AG09319 (cell line): ENCODE measurements around the gene NELL2.

Source experiments
- DNase-seq: peaks from one replicate; pipeline ENCODE4 v3.0.0-alpha.2; 2010; ENCODE audit warnings: low read depth; ENCODE audit errors: extremely low read depth
- TF ChIP-seq, protein P1 (sequence below): IDR thresholded peaks from 2 replicates; pipeline ENCODE4 v1.5.1; 2011; ENCODE audit warnings: low read depth, mild to moderate bottlenecking, inconsistent platforms, low read length, moderate library complexity

The NELL2 gene

DNA sequence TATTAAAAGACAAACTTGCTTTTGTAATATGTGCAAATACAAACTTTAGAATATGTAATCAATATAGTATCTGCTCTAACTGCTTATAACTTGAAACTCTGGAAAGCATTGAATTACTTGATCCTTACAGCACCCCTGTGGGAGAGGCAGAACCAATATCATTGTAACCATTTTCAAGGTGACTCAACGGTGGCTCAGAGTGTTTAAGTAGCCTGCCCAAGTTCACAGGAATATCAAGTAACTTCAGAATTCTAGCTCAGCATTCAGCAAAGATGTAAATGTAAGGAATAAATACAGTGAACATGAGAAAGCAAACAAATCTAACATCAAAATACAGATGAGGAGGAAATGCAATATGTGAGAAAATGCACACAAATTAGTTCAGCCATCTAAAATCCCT is 264.6 kb downstream of the NELL2 start:
- no peak for DNase-seq
- TF ChIP-seq, protein P1, sequence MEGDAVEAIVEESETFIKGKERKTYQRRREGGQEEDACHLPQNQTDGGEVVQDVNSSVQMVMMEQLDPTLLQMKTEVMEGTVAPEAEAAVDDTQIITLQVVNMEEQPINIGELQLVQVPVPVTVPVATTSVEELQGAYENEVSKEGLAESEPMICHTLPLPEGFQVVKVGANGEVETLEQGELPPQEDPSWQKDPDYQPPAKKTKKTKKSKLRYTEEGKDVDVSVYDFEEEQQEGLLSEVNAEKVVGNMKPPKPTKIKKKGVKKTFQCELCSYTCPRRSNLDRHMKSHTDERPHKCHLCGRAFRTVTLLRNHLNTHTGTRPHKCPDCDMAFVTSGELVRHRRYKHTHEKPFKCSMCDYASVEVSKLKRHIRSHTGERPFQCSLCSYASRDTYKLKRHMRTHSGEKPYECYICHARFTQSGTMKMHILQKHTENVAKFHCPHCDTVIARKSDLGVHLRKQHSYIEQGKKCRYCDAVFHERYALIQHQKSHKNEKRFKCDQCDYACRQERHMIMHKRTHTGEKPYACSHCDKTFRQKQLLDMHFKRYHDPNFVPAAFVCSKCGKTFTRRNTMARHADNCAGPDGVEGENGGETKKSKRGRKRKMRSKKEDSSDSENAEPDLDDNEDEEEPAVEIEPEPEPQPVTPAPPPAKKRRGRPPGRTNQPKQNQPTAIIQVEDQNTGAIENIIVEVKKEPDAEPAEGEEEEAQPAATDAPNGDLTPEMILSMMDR, result no peak

DNA sequence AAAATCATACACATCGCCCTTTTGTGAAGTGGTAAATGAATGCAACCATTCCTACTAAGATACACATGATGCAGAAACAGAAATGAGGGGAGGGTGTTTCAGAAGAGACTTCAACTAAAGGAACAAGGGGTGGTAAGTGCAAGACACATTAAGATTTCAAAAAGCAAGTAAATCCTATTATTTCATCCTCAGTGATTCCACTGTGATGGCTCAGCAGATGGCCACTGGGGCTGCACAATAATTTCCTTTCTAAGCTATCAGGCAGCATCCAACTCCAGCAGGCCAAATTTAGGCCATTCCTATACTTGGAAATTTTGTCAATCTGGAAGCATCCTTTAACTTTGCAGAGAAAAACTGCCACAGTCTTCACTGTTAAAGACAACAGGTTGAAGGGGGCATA is 272.4 kb downstream of the NELL2 start:
- TF ChIP-seq, protein P1, result no peak
- no peak for DNase-seq

DNA sequence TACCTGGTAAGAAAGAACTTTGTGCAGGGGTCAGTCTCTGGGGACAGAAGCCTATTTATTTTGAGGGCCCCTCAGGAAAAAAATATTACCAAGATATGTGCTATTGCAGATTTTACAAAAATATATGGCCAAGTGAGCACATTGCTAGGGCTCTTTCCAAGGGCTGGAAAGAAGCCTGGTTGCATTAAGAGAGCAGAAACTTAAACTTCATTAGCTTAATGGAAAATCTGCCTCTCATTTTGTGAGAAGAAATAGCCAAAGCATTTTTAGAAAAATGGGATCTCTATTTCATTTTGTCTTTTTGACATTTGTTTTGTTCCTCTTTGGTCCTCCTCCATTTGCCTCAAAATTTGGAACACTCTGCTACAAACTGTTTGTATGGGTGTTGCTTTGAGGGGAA is 283.5 kb downstream of the NELL2 start:
- TF ChIP-seq, protein P1, result no peak
- DNase-seq, result no peak

DNA sequence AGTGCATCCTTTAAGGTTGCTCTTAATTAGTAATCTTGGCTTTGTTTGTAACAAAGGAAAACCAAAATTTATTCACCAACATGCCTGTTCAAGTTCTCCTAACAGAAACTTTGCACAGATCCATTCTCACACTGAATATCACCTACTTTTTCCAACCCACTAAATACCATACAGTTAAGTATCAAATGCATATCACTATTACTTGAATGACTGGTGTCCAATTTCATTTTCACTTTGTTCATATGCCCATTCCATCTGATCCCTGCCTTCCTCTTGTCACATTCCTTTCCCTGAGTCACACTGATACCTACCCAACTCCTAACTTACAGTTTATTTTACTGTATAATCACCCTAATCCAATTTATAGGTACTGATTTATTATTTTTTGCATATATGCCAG is 286.4 kb downstream of the NELL2 start:
- TF ChIP-seq, protein P1, result no peak
- no peak for DNase-seq

DNA sequence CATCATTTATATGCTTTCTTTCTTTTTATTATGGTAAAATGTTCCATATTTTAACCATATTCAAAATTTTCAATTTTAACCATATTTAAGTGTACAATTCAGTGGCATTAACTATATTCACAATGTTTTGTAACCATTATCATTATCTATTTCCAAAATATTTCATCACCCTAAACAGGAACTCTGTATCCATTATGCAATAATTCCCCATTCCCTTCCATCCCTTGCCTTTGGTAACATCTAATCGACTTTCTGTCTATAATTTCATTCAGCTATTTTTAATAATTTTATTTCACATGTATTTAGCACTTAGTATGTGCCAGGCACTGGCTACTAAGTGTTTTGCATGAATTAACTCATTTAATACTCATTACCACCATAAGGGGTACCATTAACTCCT is 287.5 kb downstream of the NELL2 start:
- TF ChIP-seq, protein P1, result no peak
- no peak for DNase-seq

DNA sequence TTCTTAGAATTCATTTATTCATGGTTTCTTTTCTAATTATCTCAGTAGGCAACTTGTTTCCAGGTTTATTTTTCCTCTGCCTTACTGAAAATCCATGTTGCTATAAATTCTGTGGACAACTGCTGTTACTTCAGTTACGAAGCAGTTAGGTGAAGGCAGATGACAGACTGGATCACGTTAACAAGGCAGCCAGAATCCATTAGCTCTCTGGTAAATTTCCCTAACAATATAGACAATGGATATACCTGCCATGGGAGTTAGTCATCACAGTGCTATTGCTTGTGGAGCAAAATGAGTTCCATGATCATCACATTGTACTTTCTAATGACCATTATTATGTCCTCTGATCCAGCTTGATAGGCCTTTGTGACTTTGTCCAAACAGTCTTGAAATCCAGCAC is 291.5 kb downstream of the NELL2 start:
- DNase-seq, result no peak
- TF ChIP-seq, protein P1, result no peak

DNA sequence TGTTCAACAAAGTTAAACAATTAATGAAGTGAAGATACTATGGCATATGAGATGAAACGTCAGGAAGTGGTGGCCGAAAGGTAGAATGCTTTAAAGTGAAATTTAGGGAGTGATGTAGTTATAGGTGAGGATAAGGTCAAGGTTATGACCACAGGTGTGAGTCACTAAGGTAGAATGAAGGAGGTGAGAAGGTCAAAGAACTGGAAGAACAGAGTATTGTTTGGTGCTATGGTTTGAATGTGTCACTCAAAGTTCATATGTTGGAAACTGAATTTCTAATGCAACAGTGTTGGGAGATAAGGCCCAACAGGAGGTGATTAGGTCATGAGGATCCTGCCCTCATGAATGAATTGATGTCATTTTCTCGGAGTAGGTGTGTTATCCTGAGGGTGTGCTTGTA is 293.6 kb downstream of the NELL2 start:
- DNase-seq, result no peak

More for the DNA sequence above, 293.6 kb downstream of the NELL2 start:
- TF ChIP-seq, protein P1, result no peak
